HG03108 (cell line): ENCODE data around the gene PADI4.

ENCODE experiments used
- ATAC-seq: cut with Tn5 transposase; IDR thresholded peaks from one replicate; pipeline ENCODE4 v1.9.1; 2021; ENCODE audit warnings: moderate library complexity; ENCODE audit not compliant: unreplicated experiment

PADI4 gene, protein sequence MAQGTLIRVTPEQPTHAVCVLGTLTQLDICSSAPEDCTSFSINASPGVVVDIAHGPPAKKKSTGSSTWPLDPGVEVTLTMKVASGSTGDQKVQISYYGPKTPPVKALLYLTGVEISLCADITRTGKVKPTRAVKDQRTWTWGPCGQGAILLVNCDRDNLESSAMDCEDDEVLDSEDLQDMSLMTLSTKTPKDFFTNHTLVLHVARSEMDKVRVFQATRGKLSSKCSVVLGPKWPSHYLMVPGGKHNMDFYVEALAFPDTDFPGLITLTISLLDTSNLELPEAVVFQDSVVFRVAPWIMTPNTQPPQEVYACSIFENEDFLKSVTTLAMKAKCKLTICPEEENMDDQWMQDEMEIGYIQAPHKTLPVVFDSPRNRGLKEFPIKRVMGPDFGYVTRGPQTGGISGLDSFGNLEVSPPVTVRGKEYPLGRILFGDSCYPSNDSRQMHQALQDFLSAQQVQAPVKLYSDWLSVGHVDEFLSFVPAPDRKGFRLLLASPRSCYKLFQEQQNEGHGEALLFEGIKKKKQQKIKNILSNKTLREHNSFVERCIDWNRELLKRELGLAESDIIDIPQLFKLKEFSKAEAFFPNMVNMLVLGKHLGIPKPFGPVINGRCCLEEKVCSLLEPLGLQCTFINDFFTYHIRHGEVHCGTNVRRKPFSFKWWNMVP

DNA sequence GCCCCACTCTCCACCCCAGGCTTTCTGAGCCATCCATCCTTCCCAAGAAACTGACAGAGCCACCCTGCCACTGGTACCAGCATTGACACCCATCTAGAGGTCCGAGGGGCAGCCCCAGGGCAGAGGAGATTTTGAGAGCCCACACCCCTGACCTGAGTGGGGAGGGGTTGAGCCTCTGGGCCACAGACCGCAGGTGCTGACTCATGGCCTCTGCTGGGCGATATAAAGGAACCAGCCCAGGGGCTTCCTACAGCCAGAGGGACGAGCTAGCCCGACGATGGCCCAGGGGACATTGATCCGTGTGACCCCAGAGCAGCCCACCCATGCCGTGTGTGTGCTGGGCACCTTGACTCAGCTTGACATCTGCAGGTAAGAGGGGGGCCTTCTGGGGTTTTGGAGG, at the start of gene PADI4:
PADI4 (plus strand) TSS at position 252 of the 400 bp plus-strand sequence; CDS start at position 278, 26 bp downstream.
- ATAC-seq: no peak

GRCh38 chr1:17258758-17259130, 49.3 kb upstream of the PADI4 start:
- ATAC-seq: no peak

DNA sequence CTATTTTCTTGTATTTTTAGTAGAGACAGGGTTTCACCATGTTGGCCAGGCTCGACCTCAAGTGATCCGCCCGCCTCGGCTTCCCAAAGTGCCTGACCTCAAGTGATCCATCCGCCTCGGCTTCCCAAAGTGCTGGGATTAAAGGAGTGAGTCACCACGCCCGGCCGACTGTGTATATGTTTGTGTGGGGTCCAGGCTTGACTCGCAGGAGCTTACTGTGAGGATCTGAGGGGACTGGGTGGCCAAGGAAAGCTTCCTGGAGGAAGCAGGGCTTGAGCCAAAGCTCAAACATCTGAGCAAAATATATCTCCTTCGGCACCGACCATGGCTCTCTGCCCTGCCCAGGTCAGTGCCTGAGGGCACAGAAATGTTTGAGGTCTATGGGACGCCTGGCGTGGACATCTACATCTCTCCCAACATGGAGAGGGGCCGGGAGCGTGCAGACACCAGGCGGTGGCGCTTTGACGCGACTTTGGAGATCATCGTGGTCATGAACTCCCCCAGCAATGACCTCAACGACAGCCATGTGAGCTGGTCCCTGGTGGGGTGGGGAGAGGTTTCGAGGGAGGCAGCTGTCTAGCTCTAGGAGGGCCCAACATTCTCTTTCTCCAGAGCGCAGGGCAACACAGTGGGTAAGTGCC, 48.6 kb upstream of the PADI4 start:
- no peak for ATAC-seq

- ATAC-seq: no peak
These were observed 47.7 kb upstream of the PADI4 start for GRCh38 chr1:17260264-17260663.

- no peak for ATAC-seq
These were observed 47.3 kb upstream of the PADI4 start for GRCh38 chr1:17260738-17261137.

- ATAC-seq: no peak
These were observed 44.1 kb upstream of the PADI4 start for GRCh38 chr1:17263936-17264335.

- no peak for ATAC-seq
These were observed 43.5 kb upstream of the PADI4 start for GRCh38 chr1:17264470-17264869.

GRCh38 chr1:17265162-17265561, 42.8 kb upstream of the PADI4 start:
- no peak for ATAC-seq

GRCh38 chr1:17265950-17266349, 42.0 kb upstream of the PADI4 start:
- no peak for ATAC-seq

DNA sequence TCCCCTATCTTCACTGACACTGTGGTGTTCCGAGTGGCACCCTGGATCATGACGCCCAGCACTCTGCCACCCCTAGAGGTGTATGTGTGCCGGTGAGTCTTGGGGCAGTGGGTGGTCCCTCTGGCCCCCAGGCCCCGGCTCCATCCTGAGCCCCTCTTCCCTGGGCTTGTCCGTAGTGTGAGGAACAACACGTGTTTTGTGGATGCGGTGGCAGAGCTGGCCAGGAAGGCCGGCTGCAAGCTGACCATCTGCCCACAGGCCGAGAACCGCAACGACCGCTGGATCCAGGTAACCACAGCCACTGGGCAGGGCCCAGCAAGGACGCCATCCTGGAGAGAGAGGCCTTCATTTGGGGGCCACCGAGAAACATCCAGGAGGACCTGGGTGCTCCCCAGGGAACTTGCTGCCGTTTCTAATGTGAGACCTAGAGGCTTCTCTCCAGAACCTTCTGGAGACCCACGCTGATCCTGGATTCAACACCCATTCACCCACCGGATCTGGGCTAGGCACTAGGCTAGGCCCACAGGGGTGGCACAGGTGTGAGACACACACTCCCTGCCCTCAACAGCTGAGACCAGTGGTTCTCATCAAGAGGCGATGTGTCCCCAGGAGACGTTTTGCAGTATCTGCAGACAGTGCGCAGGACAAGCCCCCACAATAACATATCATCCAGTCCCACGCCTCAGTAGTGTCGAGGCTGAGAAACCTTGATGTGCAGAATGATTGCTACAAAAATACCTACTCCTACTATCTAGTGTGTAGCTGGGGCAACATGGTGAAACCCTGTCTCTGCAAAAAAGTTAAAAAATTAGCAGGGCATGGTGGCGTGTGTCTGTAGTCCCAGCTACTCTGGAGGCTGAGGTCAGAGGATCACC, 36.9 kb upstream of the PADI4 start:
- no peak for ATAC-seq

DNA sequence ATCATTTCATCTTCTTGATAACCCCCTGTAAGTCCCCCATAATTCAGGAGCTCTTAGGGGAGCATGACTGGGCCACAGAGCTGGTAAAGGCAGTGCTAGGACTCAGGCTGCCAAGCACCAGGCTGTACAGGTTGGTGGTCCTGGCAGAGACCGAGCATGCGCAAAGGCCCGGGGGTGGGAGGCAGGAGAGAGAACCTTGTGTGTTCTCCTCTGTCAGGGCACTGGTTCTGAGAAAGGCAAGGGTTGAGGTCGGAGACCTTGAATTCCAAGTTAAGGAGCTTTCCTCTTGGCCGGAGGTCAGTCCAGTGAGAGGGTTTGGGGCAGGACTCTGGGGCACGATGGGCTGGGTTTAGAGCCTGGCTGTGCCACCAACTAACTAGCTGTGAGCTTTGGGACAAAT, 35.9 kb upstream of the PADI4 start:
- no peak for ATAC-seq

DNA sequence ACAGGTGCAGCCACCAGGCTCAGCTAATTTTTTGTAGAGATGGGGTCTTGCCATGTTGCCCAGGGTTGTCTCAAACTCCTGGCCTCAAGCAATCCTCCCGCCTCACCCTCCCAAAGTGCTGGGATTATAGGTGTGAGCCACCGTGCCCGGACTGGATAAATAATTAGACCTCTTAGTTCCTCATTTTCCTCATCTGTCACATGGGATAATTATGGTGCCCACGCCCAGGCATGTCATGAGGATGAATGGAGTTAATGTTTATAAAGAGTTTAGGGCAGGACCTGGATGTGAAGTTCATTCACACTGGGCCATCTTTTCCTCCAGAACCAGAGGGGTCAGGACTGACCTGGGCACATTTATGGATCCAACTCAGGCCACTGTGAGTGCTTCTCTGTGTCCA, 35.4 kb upstream of the PADI4 start:
- ATAC-seq: no peak

GRCh38 chr1:17273096-17273495, 34.9 kb upstream of the PADI4 start:
- ATAC-seq: no peak

GRCh38 chr1:17274186-17275170, 33.5 kb upstream of the PADI4 start:
- ATAC-seq: no peak

DNA sequence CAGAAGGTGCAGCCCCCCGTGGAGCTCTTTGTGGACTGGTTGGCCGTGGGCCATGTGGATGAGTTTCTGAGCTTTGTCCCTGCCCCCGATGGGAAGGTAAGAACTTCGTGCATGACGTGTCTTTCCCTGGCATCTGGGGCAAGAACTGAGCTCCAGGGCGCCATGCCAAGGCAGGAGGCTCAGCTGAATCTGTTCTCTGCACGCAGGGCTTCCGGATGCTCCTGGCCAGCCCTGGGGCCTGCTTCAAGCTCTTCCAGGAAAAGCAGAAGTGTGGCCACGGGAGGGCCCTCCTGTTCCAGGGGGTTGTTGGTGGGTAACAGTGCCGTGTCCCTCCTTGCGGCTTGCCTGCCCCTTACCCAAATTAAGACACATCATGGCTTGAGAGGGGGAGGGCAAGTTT, 31.4 kb upstream of the PADI4 start:
- no peak for ATAC-seq

GRCh38 chr1:17277511-17278159, 30.4 kb upstream of the PADI4 start:
- ATAC-seq: no peak

GRCh38 chr1:17278996-17279830, 28.8 kb upstream of the PADI4 start:
- no peak for ATAC-seq

- no peak for ATAC-seq
These were observed 27.6 kb upstream of the PADI4 start for GRCh38 chr1:17280436-17280835.
